SK-N-SH (cell line): ENCODE results near the gene WASF2. TPM values are rescaled to one million over a fixed set of nuclear protein-coding genes. Genes with fewer than 3 reads are reported as not detected.
A peak's percentile ranks its signal among the peaks of the same experiment; 100 is the strongest.

Experiments used
- CTCF ChIA-PET: fragments of 300-600, 350-600 bp; formaldehyde crosslinking; extraction: SDS; loops from one replicate; lab custom pipeline; 2021; lab: Yijun Ruan, JAX
- POLR2A ChIA-PET: fragments of 350-600 bp; sonication (Branson Sonifier 250); formaldehyde crosslinking; extraction: SDS; loops from one replicate; lab custom pipeline; 2020; ENCODE audit warnings: antibody characterized with exemption, inconsistent platforms; lab: Yijun Ruan, JAX
- DNase-seq: peaks from one replicate; pipeline ENCODE4 v3.0.0; 2012
- H2AFZ ChIP-seq: fragments of 200-600 bp; sonication (generic); 2 replicates; pipeline ENCODE4 v1.8.1; 2016; ENCODE audit warnings: antibody characterized with exemption, mild to moderate bottlenecking, low read depth
- H3F3A ChIP-seq: fragments of 200-600 bp; sonication (generic); replicated peaks from 2 replicates; pipeline ENCODE3; 2016; ENCODE audit warnings: antibody characterized with exemption, mild to moderate bottlenecking; ENCODE audit not compliant: insufficient read depth
- H3K27ac ChIP-seq, 2 experiments: fragments of 200-500 bp in 1 of 2; fragments of 200-600 bp in 1 of 2; sonication (Bioruptor generic) in 1 of 2; sonication (generic), shearing (Covaris generic) in 1 of 2; 2 replicates each; pipeline versions ENCODE4 v1.5.1 to v1.6.1; 2014 to 2016; ENCODE audit warnings: low read depth in 2 of 2, inconsistent platforms in 1 of 2, low read length in 1 of 2, mild to moderate bottlenecking in 1 of 2, mixed read lengths in 1 of 2
- H3K27me3 ChIP-seq: fragments of 200-600 bp; sonication (generic), shearing (Covaris generic); 2 replicates; pipeline ENCODE4 v1.6.1; 2016; ENCODE audit warnings: mixed run types; ENCODE audit not compliant: insufficient read depth
- H3K36me3 ChIP-seq, 2 experiments: fragments of 200-500 bp in 1 of 2; fragments of 200-600 bp in 1 of 2; sonication (Bioruptor generic) in 1 of 2; sonication (generic) in 1 of 2; replicated peaks in 1 of 2; 2 replicates each; pipeline versions ENCODE3 to v1.5.1; 2014 to 2016; ENCODE audit warnings: low read length in 1 of 2, mild to moderate bottlenecking in 1 of 2; ENCODE audit not compliant: insufficient read depth in 2 of 2, control insufficient read depth in 1 of 2
- H3K4me1 ChIP-seq, 2 experiments: fragments of 200-500 bp in 1 of 2; fragments of 200-600 bp in 1 of 2; sonication (Bioruptor generic) in 1 of 2; sonication (generic), shearing (Covaris generic) in 1 of 2; 2 replicates each; pipeline versions ENCODE4 v1.5.1 to v1.6.1; 2014 to 2016; ENCODE audit warnings: low read depth in 1 of 2, low read length in 1 of 2, mixed run types in 1 of 2; ENCODE audit not compliant: insufficient read depth in 2 of 2, control insufficient read depth in 1 of 2
- H3K4me2 ChIP-seq: fragments of 200-600 bp; sonication (generic), shearing (Covaris generic); 2 replicates; pipeline ENCODE4 v1.6.1; 2017; ENCODE audit warnings: mixed run types
- H3K4me3 ChIP-seq, 2 experiments: fragments of 200-500 bp in 1 of 2; fragments of 200-600 bp in 1 of 2; sonication (Bioruptor generic) in 1 of 2; sonication (generic), shearing (Covaris generic) in 1 of 2; 2 replicates each; pipeline versions ENCODE4 v1.5.1 to v1.8.1; 2014 to 2016; ENCODE audit warnings: low read depth in 2 of 2, inconsistent platforms in 1 of 2, low read length in 1 of 2, mild to moderate bottlenecking in 1 of 2, mixed read lengths in 1 of 2, moderate library complexity in 1 of 2
- H3K79me2 ChIP-seq: fragments of 200-600 bp; sonication (generic); 2 replicates; pipeline ENCODE4 v1.8.1; 2017; ENCODE audit warnings: mild to moderate bottlenecking; ENCODE audit not compliant: insufficient read depth
- H3K9ac ChIP-seq: fragments of 200-600 bp; sonication (generic); 2 replicates; pipeline ENCODE4 v1.6.1; 2017; ENCODE audit warnings: mixed run types
- H3K9me2 ChIP-seq: fragments of 200-600 bp; sonication (generic); 2 replicates; pipeline ENCODE4 v1.6.1; 2017; ENCODE audit warnings: mixed run types
- H3K9me3 ChIP-seq: fragments of 200-600 bp; sonication (generic); 2 replicates; pipeline ENCODE4 v1.6.1; 2017; ENCODE audit warnings: mixed run types, mild to moderate bottlenecking, moderate library complexity
- H4K20me1 ChIP-seq: fragments of 200-600 bp; sonication (generic); 2 replicates; pipeline ENCODE4 v1.6.1; 2017; ENCODE audit warnings: mild to moderate bottlenecking, mixed run types; ENCODE audit not compliant: insufficient read depth
- CTCF ChIP-seq: fragments of 200-600 bp; sonication (generic); IDR thresholded peaks from 2 replicates; pipeline ENCODE4 v1.6.1; 2017; ENCODE audit warnings: antibody characterized with exemption, mild to moderate bottlenecking, moderate library complexity
- EP300 ChIP-seq, 2 experiments: IDR thresholded peaks; 2 replicates each; pipeline versions ENCODE4 v1.4.0 to v1.6.1; 2012; ENCODE audit warnings: borderline replicate concordance in 1 of 2, low read depth in 1 of 2, low read length in 1 of 2
- EZH2phosphoT487 ChIP-seq: fragments of 200-600 bp; sonication (generic); IDR thresholded peaks from 2 replicates; pipeline ENCODE4 v1.6.1; 2017; ENCODE audit warnings: low read depth, mixed run types, mild to moderate bottlenecking, antibody characterized with exemption, moderate library complexity, borderline replicate concordance
- FOXJ3 ChIP-seq: sonication (generic); formaldehyde crosslinking; IDR thresholded peaks from 2 replicates; pipeline ENCODE4 v1.5.1; 2020; ENCODE audit warnings: mild to moderate bottlenecking, missing genetic modification reagents
- FOXM1 ChIP-seq: IDR thresholded peaks from 2 replicates; pipeline ENCODE4 v1.4.0; 2012; ENCODE audit warnings: low read depth, mild to moderate bottlenecking
- JUND ChIP-seq: IDR thresholded peaks from 2 replicates; pipeline ENCODE4 v1.4.0; 2012
- NRF1 ChIP-seq: IDR thresholded peaks from 2 replicates; pipeline ENCODE4 v1.6.1; 2012; ENCODE audit warnings: low read depth, mild to moderate bottlenecking, low read length
- RAD21 ChIP-seq: IDR thresholded peaks from 2 replicates; pipeline ENCODE4 v1.6.1; 2012; ENCODE audit warnings: mild to moderate bottlenecking, low read length
- RCOR1 ChIP-seq: fragments of 150-350 bp; IDR thresholded peaks from 2 replicates; pipeline ENCODE4 v1.6.1; 2017; ENCODE audit warnings: antibody characterized with exemption, low read length
- SMC3 ChIP-seq: IDR thresholded peaks from 2 replicates; pipeline ENCODE4 v1.6.1; 2012; ENCODE audit warnings: low read depth, low read length, improper control_type of control experiment
- TAF1 ChIP-seq: IDR thresholded peaks from 2 replicates; pipeline ENCODE4 v1.6.1; 2012; ENCODE audit warnings: low read depth, mild to moderate bottlenecking, low read length, moderate library complexity, borderline replicate concordance
- TEAD4 ChIP-seq: IDR thresholded peaks from 2 replicates; pipeline ENCODE4 v1.4.0; 2012; ENCODE audit warnings: mild to moderate bottlenecking, borderline replicate concordance; ENCODE audit not compliant: insufficient read depth
- YY1 ChIP-seq: IDR thresholded peaks from 2 replicates; pipeline ENCODE4 v1.4.0; 2012; ENCODE audit warnings: low read depth, mild to moderate bottlenecking
- ZBTB33 ChIP-seq: IDR thresholded peaks from 2 replicates; pipeline ENCODE4 v1.4.0; 2012; ENCODE audit warnings: low read depth, borderline replicate concordance
- WGBS: methylation state at CpG from one replicate; pipeline ENCODE4 v1.1.6; 2017; ENCODE audit warnings: low lambda C conversion rate; 5-methylcytosine and 5-hydroxymethylcytosine counted together
- polyA plus RNA-seq, 3 experiments: library from polyadenylated mRNA; depleted of rRNA; stranded (reverse); fragments of >200 nt; gene quantifications; 2 replicates each; pipeline ENCODE4 v1.2.3, GENCODE V29; 2012
- TF ChIP-seq, protein P1 (sequence below): fragments of 150-350 bp; IDR thresholded peaks from 2 replicates; pipeline ENCODE4 v1.6.1; 2017; ENCODE audit warnings: antibody characterized with exemption, low read length, low read depth, borderline replicate concordance
- TF ChIP-seq, protein P2 (sequence below): IDR thresholded peaks from 2 replicates; pipeline ENCODE4; 2012

The WASF2 gene
- polyA plus RNA-seq, 1 of the 3 experiments (the other 2 are of a cell fraction) = 27.1 TPM

GRCh38 chr1:27368869-27369582 is 120.9 kb downstream of the WASF2 start:
- H3K79me2 ChIP-seq = peaks cover 9% of the 10 kb centered on the region; the same call in 1 of the 2 replicates
- POLR2A ChIA-PET = no interaction called here
- no peak overlapping the region for H2AFZ ChIP-seq
- H3K36me3 ChIP-seq = no peaks in the 10 kb centered on the region
- H3K27me3 ChIP-seq = no peaks in the 10 kb centered on the region
- no peak overlapping the region for H3K27ac ChIP-seq
- TF ChIP-seq RAD21 (peak; percentile 43), NRF1 (no peak), JUND (no peak), SMC3 (no peak), ZBTB33 (no peak), CTCF (peak; percentile 42), FOXM1 (no peak)
- TF ChIP-seq, all 33 proteins: peak for 2
- Histone ChIP-seq H3K4me3 (no peak overlapping the region), H3K4me2 (no peak overlapping the region), H3K9me2 (no peaks in the 10 kb centered on the region), H3F3A (peaks cover 9% of the 10 kb centered on the region), H3K9me3 (no peaks in the 10 kb centered on the region), H3K4me1 (peaks cover 4 to 14% of the 10 kb centered on the region in 2 experiments; a peak in 2 of 4 replicates), H4K20me1 (no peaks in the 10 kb centered on the region), H3K9ac (no peak overlapping the region)
- 85% methylated on average over 12 of the region's 13 CpGs for WGBS
- no peak for DNase-seq
- CTCF ChIA-PET = interaction anchor here (1.1 to 9.6 kb wide), 5 partner anchors 10 to 70 kb away, joined by 4 to 154 read pairs (median 15); partner anchors contain the start of gene CD164L2

GRCh38 chr1:27367160-27367650 is 122.8 kb downstream of the WASF2 start:
- Histone ChIP-seq H3F3A (peaks cover 9% of the 10 kb centered on the region), H4K20me1 (no peaks in the 10 kb centered on the region), H3K9me3 (no peaks in the 10 kb centered on the region), H3K9me2 (no peaks in the 10 kb centered on the region), H3K27ac (peak overlapping the region; percentile 74 to 94), H3K27me3 (no peaks in the 10 kb centered on the region), H3K36me3 (peaks cover 0 to 13% of the 10 kb centered on the region in 2 experiments), H3K4me2 (peak overlapping the region; percentile 78), H3K79me2 (peaks cover 9% of the 10 kb centered on the region; the same call in 1 of the 2 replicates), H2AFZ (peak overlapping the region; percentile 97), H3K4me3 (peak overlapping the region; percentile 69 to 89), H3K9ac (peak overlapping the region; percentile 93; the same call in 1 of the 2 replicates), H3K4me1 (peaks cover 4 to 14% of the 10 kb centered on the region in 2 experiments; a peak in 2 of 4 replicates)
- DNase-seq = no peak
- CTCF ChIA-PET = interaction anchor here (0.9 to 9.6 kb wide), 16 partner anchors 11 to 290 kb away, joined by 3 to 154 read pairs (median 8); partner anchors contain the start of gene CD164L2
- POLR2A ChIA-PET = interaction anchor here (1.0 to 2.6 kb wide), 6 partner anchors 18 to 235 kb away, joined by 3 to 24 read pairs (median 8); partner anchors contain the start of gene GPR3
- WGBS = 46% methylated on average over 4 of the region's 8 CpGs
- TF ChIP-seq, protein P1, sequence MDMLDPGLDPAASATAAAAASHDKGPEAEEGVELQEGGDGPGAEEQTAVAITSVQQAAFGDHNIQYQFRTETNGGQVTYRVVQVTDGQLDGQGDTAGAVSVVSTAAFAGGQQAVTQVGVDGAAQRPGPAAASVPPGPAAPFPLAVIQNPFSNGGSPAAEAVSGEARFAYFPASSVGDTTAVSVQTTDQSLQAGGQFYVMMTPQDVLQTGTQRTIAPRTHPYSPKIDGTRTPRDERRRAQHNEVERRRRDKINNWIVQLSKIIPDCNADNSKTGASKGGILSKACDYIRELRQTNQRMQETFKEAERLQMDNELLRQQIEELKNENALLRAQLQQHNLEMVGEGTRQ = no peak
- no peak for TF ChIP-seq TEAD4
- TF ChIP-seq FOXJ3 (CRISPR knock-in tag) = no peak
- TF ChIP-seq EP300 (IDR thresholded peaks at IDR 0.05; ENCODE audit: borderline replicate concordance in 1 of 2, low read depth in 1 of 2, low read length in 1 of 2) = no peak
- TF ChIP-seq YY1 = no peak
- no peak for TF ChIP-seq FOXM1
- no peak for TF ChIP-seq NRF1
- TF ChIP-seq CTCF = no peak
- no peak for TF ChIP-seq TAF1
- TF ChIP-seq, protein P2, sequence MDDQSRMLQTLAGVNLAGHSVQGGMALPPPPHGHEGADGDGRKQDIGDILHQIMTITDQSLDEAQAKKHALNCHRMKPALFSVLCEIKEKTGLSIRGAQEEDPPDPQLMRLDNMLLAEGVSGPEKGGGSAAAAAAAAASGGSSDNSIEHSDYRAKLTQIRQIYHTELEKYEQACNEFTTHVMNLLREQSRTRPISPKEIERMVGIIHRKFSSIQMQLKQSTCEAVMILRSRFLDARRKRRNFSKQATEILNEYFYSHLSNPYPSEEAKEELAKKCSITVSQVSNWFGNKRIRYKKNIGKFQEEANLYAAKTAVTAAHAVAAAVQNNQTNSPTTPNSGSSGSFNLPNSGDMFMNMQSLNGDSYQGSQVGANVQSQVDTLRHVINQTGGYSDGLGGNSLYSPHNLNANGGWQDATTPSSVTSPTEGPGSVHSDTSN = no peak
- TF ChIP-seq EZH2phosphoT487 = no peak
- no peak for TF ChIP-seq RCOR1
